GM12891 (cell line): Measurements from ENCODE around the gene FLNC.

Experiments
- PAX5 ChIP-seq: IDR thresholded peaks from 2 replicates; pipeline ENCODE4 v1.6.1; 2011; ENCODE audit warnings: low read length, moderate library complexity, mild to moderate bottlenecking; ENCODE audit not compliant: insufficient read depth, severe bottlenecking
- POLR2A ChIP-seq: IDR thresholded peaks from 2 replicates; pipeline ENCODE4 v1.6.1; 2011; ENCODE audit warnings: low read depth, low read length, control low read depth
- TAF1 ChIP-seq: IDR thresholded peaks from 2 replicates; pipeline ENCODE4 v1.6.1; 2011; ENCODE audit warnings: low read depth, low read length, control low read depth

- TF ChIP-seq POLR2A (no peak), PAX5 (no peak), TAF1 (no peak)
Observed at GRCh38 chr7:128799451-128799850, 30.8 kb upstream of the FLNC start.
